Activated naive CD4-positive, alpha-beta T cell treated with anti-CD3 and anti-CD28 coated beads, Interleukin-2, amount 50 U/mL, for 72 hours (primary cell): ENCODE results near the gene RGS18. TPM values are rescaled to one million over a fixed set of nuclear protein-coding genes. Genes with fewer than 3 reads are reported as not detected.
"Not testable (repeated sequence)": the region's sequence is repeated elsewhere in the genome, so short reads cannot be mapped to it uniquely, and the experiment has no call there.

ENCODE experiments used
- ATAC-seq, 2 donors: fragments of 150-1000 bp; cut with Tn5 transposase; 2 replicates each; pipeline ENCODE4 v1.10.0; 2021; ENCODE audit warnings: mild to moderate bottlenecking in 2 of 2, moderate library complexity in 2 of 2
- DNase-seq, 2 donors: peaks; one replicate each; pipeline ENCODE4 v3.0.0; 2021 to 2022; ENCODE audit warnings: low spot score in 2 of 2
- H3K27ac Mint-ChIP-seq, 2 donors: one replicate each; pipeline ENCODE4 v1.8.0; 2022; ENCODE audit warnings: mild to moderate bottlenecking in 2 of 2, mixed read lengths in 2 of 2
- H3K36me3 Mint-ChIP-seq, 2 donors: one replicate each; pipeline ENCODE4 v1.8.0; 2022; ENCODE audit warnings: mixed read lengths in 2 of 2
- H3K9me3 Mint-ChIP-seq, 2 donors: one replicate each; pipeline ENCODE4 v1.8.0; 2022; ENCODE audit warnings: mixed read lengths in 2 of 2
- total RNA-seq, 2 donors: library from RNA; stranded (reverse); gene quantifications; one replicate each; pipeline ENCODE4 v1.2.3, GENCODE V29; 2022

Gene RGS18
- total RNA-seq, 2 donors from 2014 or later = 0.09 TPM; not detected in 1

DNA sequence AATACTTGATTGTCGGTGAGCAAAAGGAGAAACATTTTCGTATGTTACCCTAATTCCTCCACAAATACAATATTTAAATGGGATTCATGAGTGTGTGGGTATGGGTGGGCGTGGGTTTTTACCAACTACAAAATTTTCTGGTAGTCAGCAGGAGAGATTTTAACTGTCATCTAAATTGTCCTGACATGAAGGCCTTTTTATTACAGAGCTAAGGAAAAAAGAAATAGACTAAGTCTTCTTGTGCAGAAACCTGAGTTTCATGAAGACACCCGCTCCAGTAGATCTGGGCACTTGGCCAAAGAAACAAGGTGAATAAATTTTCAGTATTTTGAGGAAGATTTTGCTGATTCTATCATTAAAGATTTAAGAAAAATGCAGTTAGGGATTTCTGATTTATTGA lies 752 bp downstream of the RGS18 start:
- DNase-seq (no peak), ATAC-seq (no peak)
- Mint-ChIP-seq H3K27ac (no peak overlapping the region), H3K9me3 (peaks cover 0 to 4% of the 10 kb centered on the region in 2 donors), H3K36me3 (no peaks in the 10 kb centered on the region)

DNA sequence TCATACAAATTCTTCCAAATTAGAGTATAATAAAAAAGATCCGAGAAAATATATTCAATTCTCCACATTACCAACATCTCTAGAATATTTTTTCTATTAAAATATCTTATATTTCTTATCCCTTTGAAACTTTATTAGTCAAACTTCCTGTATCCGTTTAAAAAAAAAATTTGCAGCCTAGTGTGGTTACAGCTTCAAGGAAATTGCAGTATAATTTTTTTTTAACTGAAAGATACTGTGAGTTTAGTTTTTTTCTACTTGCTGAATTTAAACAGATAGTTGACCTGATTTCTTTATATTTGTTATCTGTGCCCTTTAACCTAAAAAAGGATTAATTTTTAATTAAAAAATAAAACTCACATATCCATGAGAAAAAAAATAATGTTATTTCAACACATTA lies 1.5 kb downstream of the RGS18 start:
- Mint-ChIP-seq H3K9me3 (peaks cover 0 to 4% of the 10 kb centered on the region in 2 donors), H3K27ac (no peak overlapping the region), H3K36me3 (no peaks in the 10 kb centered on the region)
- DNase-seq = no peak
- ATAC-seq = no peak

DNA sequence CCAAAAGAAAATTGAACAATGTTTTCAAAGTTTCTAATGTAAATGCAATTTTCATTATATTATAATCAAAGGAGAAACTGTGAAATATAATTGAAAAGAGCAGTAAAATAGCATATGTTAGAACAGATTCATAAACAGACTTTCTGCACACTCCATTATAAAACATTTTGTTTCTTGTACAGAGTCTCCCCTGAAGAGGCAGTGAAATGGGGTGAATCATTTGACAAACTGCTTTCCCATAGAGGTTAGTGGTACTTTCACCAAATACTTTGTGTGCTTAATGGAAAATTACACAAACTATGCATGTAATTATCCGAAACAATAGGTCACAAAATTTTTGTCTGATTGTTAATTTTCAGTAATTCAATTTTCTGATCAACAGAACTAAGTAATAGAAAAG lies 1.9 kb downstream of the RGS18 start:
- no peak for ATAC-seq
- no peak for DNase-seq
- H3K36me3 Mint-ChIP-seq = no peaks in the 10 kb centered on the region
- H3K9me3 Mint-ChIP-seq = peaks cover under 1 to 6% of the 10 kb centered on the region in 2 donors
- no peak overlapping the region for H3K27ac Mint-ChIP-seq

DNA sequence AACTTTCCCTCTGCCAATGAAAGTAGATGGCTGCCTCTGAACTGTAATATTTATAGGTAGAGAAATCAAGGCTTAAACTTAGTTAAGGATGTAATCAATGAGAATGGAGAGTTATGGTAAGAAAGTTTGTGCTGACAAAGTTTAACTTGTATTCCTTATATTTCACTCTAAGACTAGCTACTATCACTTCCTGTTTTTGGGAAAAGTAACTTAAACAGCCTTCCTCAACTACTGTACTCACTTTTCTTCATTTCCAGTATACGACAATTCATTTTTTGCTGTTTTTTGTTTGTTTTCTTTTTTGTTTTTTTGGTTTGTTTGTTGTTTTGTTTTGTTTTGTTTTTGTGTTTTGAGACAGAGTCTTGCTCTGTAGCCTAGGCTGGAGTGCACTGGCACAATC lies 3.7 kb downstream of the RGS18 start:
- H3K27ac Mint-ChIP-seq = no peak overlapping the region
- H3K36me3 Mint-ChIP-seq = no peaks in the 10 kb centered on the region
- H3K9me3 Mint-ChIP-seq = peaks cover 4 to 13% of the 10 kb centered on the region in 2 donors
- ATAC-seq (no peak), DNase-seq (no peak)

DNA sequence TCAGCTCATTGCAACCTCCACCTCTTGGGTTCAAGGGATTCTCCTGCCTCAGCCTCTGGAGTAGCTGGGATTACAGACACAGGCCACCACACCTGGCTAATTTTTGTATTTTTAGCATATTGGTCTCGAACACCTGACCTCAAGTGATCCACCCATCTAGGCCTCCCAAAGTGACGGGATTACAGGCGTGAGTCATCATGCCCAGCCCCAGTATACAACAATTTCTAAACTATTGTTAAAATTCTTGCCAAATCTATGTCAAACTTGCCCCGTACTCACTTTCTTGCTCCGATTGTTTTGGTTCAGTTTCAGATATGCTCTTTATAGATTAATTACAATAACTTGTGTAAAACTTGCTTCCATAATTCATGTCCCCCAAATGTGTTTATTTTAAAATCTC lies 4.1 kb downstream of the RGS18 start:
- ATAC-seq = no peak
- no peaks in the 10 kb centered on the region for H3K36me3 Mint-ChIP-seq
- peaks cover 4 to 13% of the 10 kb centered on the region in 2 donors for H3K9me3 Mint-ChIP-seq
- no peak overlapping the region for H3K27ac Mint-ChIP-seq
- DNase-seq = no peak

DNA sequence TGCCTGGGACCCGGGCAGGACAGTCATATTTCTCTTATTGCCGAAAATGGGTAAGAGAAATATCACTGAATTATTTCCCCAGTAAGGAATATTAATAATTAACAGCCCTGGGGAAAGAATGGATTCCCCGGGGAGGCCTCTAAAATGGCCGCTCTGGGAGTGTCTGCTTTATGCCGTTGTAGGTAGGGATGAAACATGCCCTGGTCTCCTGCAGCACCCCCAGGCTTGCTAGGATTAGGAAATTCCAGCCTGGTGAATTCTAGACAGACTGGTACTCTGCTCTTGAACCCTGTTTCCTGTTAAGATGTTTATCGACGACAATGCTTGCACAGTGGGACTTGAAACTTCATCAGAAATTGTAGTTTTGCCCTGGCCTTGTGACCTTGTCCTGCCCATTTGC lies 6.7 kb downstream of the RGS18 start:
- H3K9me3 Mint-ChIP-seq = peaks cover 4 to 13% of the 10 kb centered on the region in 2 donors
- not testable (repeated sequence) for H3K27ac Mint-ChIP-seq, ATAC-seq, DNase-seq, H3K36me3 Mint-ChIP-seq

DNA sequence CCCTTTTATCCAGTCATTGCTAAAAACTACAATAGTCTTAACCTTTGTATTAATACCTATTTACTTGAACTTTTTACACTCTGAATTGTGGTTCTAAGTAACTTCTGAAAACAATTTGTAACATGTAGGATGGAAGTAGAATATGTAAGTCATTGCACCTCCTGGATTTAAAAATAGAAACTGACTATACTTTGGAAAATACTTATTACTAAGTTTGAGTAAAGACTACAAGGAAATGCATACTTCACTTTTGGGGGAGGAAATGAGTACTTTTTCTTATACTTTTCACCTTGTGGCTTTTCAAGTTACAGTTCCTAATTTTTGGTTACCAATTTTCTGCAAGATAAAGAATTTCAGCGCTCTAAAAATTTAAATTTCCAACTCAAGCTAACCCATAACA lies 8.7 kb downstream of the RGS18 start:
- ATAC-seq (no peak), DNase-seq (no peak)
- Mint-ChIP-seq H3K36me3 (no peaks in the 10 kb centered on the region), H3K27ac (no peak overlapping the region), H3K9me3 (peaks cover 4 to 13% of the 10 kb centered on the region in 2 donors)

DNA sequence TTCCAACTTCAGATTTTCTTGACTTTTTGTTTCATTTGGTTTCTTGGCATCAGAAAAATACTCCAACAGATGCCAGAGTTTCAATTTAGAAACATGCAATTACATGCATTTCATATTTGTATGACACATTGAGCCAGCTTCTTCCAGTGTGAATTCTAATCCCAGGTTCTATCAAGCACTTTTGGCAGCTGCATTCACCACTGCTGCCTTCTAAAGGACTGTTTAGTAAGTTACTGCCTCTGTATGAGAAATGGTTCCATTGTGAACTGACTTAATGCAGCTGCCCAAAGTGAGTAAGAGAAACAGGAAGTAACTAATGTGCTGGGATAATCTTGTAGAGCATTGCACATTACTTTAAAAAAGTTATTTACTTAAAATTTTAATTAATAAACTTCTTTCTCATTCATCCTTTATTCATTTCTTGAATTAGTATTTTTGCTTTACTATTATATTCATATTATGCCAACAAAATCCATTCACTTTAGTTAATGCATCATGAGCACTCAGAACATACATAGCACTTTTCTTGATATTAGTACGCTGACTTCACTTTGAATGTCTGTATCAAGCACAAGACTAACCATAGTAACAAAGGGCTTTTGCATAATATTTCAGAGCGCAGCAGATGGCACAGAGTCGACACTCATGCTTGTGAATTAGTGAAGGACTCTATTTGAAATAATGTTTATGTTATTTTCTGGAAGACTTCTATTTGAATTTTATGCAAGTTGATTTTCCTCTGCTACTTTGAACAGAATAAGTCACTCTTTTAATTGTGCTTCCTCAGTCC lies 9.8 kb downstream of the RGS18 start:
- Mint-ChIP-seq H3K9me3 (peaks cover 4 to 9% of the 10 kb centered on the region in 2 donors), H3K36me3 (no peaks in the 10 kb centered on the region), H3K27ac (no peak overlapping the region)
- ATAC-seq (no peak), DNase-seq (no peak)

DNA sequence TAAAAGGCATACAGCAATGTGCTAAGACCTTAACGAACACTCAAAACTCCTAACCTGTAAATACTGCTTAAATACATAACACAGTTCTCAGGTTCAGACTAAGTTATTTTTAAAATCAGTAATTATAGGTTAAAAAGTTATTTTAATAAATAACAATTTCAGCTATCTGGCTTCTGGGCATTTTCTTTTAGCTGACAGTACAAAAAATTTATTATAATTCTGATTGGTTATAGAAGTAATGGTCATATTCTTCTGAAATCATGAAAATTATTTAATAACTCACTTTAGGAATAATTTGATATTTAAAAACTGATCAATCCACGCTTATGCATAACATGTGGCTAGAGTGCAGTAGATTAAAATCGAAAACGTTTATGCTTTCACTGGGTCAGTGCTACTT lies 10.7 kb downstream of the RGS18 start:
- Mint-ChIP-seq H3K36me3 (no peaks in the 10 kb centered on the region), H3K9me3 (peaks cover 4 to 9% of the 10 kb centered on the region in 2 donors), H3K27ac (no peak overlapping the region)
- DNase-seq = no peak
- ATAC-seq = no peak

DNA sequence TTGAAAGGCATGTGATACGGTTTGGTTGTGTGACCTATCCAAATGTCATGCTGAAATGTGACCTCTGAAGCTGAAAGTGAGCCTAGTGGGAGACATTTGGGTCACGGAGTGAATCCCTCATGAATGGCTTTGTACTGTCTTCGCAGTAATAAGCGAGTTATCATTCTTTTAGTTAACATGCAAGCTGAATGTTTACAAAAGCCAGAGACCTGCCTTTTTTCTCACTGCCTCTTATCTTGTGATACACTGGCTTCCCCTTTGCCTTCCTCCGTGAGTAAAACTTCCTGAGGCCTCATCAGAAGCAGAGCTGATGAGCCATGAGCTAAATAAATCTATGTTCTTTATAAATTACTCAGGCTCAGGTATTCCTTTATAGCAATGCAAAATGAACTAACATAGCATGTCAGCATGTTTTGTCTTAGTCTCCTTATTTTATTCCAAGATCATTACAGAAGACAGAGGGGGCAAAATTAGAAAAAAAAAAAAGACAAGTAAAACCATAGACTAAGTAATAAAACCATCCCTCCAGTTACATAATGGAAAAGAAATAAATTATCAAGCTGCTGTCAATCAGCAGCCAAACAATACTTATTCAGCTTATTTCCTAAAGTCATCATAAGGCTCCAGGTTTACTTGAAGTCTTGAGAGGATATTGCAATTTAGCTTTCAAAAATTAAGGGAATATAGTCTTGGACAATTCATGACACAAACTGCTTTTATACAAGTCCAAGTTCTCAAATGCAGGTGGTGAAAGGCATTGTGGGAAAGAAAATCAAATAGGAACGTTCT lies 12.1 kb downstream of the RGS18 start:
- Mint-ChIP-seq H3K36me3 (no peaks in the 10 kb centered on the region), H3K9me3 (peaks cover 2 to 5% of the 10 kb centered on the region in 2 donors), H3K27ac (no peak overlapping the region)
- ATAC-seq = no peak
- no peak for DNase-seq

DNA sequence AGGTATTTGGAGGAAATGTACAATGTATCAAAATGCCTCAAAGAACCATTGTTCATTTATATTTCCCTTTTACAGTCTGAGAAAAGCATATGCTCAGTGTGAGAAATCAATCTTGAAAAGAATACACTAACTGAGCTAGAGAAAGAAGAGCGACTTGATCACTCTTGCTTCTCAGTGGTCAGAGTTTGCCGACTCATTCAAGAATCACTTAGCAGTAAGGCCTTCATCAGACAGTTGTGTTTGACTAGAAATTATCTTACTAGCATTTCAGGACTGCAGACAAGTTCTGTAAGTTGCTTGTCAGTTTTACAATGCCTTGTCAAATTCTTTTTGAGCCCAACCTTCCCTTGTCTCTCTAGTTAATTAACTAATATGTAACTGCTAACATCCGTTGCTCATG lies 12.9 kb downstream of the RGS18 start:
- Mint-ChIP-seq H3K9me3 (peaks cover 0 to 4% of the 10 kb centered on the region in 2 donors), H3K27ac (no peak overlapping the region), H3K36me3 (no peaks in the 10 kb centered on the region)
- no peak for DNase-seq
- ATAC-seq = no peak

DNA sequence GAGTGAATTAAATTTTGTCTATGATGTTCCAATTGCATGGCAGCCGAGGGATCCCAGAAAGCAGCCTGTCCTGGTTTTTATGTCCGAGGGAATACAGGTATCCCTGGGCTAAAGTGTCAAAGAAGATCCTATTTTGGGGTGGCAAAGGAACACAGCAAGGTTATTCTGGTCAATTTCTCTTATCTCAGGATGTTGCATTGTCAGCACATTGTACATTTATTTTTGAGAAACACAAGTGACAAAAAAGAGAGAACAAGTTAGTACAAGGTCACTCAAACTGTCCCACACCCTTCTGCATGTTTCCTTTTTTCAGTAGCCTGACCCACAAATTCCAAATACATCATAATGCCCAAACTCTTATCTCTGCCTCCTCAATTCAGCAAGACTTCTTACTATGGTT lies 17.7 kb downstream of the RGS18 start:
- ATAC-seq (no peak), DNase-seq (no peak)
- H3K36me3 Mint-ChIP-seq = no peaks in the 10 kb centered on the region
- peaks cover 0 to 8% of the 10 kb centered on the region in 2 donors for H3K9me3 Mint-ChIP-seq
- no peak overlapping the region for H3K27ac Mint-ChIP-seq

DNA sequence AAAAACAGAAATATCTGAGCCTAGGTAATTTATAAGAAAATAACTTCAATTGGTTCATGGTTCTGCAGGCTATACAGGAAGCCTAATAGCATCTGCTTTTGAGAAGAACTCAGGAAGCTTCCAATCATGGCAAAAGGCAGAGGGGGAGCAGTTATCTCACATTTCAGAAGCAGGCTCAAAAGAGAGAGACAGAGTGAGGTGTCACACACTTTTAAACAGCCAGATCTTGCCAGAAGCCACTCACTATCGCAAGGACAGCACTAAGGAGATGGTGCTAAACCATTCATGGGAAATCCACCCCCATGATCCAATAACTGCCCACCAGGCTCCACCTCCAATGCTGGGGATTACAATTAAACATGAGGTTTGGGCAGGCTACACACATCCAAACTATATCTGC lies 25.5 kb downstream of the RGS18 start:
- Mint-ChIP-seq H3K36me3 (no peaks in the 10 kb centered on the region), H3K27ac (no peak overlapping the region), H3K9me3 (peaks cover 0 to 4% of the 10 kb centered on the region in 2 donors)
- ATAC-seq (no peak), DNase-seq (no peak)

DNA sequence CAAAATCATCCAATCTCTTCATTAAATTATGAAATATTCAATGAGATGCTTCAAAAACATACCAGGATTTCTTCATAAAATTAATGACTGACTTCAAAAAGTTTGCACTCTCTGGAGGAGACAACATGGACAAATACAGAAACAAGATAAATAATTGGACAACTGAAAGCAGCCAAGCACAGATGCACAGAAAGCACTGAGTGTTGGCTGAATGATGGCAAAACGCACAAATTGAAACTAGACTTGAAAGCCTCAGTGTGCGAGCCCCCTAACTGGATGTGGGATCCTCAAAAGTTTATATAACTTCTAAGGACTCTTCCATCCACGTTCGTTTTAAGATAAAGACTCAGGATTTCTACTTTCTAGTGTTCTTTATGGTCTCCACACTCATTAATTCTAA lies 27.9 kb downstream of the RGS18 start:
- DNase-seq (no peak), ATAC-seq (no peak)
- Mint-ChIP-seq H3K9me3 (peaks cover 0 to 4% of the 10 kb centered on the region in 2 donors), H3K27ac (no peak overlapping the region), H3K36me3 (no peaks in the 10 kb centered on the region)

DNA sequence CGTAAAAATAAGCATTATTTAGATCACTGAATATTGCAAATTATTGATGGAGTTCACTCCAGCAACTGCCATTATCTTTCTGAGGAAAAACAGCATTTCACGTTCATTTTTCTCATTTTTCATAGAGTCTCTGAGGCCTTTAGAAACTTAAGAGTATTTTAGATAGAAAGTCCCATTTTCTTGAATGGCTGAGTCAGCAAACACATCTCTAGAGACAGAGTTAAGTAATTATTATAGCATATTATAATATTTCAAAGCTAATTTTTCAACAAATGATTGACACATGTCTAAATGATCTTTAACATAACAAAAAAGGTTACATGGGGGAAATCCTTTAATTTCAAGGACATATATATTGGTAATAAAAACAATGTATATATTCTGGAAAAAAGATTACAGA lies 31.8 kb downstream of the RGS18 start:
- Mint-ChIP-seq H3K27ac (no peak overlapping the region), H3K36me3 (no peaks in the 10 kb centered on the region), H3K9me3 (no peaks in the 10 kb centered on the region)
- no peak for DNase-seq
- ATAC-seq = no peak

DNA sequence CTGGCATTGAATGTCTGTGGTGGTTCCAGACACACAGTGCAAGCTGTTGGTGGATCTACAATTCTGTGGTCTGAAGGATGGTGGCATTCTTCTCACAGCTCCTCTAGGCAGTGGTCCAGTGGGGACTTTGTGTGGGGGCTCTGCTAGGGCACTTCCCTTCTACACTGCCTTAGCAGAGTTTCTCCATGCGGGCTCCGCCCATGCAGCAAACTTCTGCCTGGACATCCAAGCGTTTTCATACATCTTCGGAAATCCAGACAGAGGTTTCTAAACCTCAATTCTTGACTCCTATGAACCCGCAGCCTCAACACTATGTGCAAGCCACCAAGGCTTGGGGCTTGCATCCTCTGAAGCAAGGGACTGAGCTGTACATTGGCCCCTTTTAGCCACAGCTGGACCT lies 43.0 kb downstream of the RGS18 start:
- no peak for ATAC-seq
- Mint-ChIP-seq H3K9me3 (peaks cover 12% of the 10 kb centered on the region in 2 donors), H3K27ac (no peak overlapping the region), H3K36me3 (no peaks in the 10 kb centered on the region)
- DNase-seq = no peak

DNA sequence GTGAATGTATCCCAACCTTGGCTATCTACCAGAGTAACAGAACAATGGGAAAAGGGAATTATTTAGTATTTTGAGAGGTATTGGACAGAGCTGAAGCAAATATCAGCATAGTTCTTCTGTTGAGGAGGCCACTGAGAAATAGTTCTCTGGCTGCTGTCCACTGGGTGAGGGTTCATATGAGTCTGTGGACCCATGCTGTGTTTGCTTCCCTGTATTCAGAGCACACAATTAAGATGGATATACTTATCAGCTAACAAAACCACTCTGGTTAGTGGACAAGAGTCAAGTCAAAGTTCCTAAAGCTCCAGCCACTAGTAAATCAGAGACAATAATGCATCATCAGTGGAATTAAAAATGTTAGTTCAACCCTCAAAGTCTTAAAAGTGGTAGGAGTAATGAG lies 66.1 kb downstream of the RGS18 start:
- Mint-ChIP-seq H3K27ac (no peak overlapping the region), H3K36me3 (no peaks in the 10 kb centered on the region), H3K9me3 (peaks cover 4 to 6% of the 10 kb centered on the region in 2 donors)
- DNase-seq = no peak
- ATAC-seq = no peak

DNA sequence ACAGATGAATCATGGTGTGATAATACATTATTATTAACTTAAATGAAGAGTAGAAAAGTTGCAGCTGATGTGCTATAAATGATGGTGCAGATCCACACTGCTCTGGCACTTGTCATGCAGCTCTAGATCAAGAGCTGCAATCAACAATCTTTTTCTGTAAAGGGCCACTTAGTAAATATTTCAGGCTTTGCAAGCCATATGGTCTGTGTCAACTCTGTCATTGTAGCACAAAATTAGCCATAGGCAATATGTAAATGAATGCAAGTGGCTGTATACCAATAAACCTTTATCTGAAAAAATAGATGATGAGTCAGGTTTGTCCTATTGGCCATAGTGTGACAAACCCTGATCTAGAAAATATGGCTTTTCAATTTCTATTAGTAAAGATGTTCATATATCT lies 66.6 kb downstream of the RGS18 start:
- H3K36me3 Mint-ChIP-seq = no peaks in the 10 kb centered on the region
- no peak overlapping the region for H3K27ac Mint-ChIP-seq
- ATAC-seq = no peak
- H3K9me3 Mint-ChIP-seq = peaks cover 4 to 6% of the 10 kb centered on the region in 2 donors
- DNase-seq = no peak
